Stimulated activated CD8-positive, alpha-beta memory T cell treated with anti-CD3 and anti-CD28 coated beads, Interleukin-7, amount 100 ng/mL, for 24 hours (primary cell): Measurements from ENCODE around the gene HOXD13.

Source experiments
- DNase-seq: peaks from one replicate; pipeline ENCODE4 v3.0.0-alpha.2; 2020; ENCODE audit warnings: low read depth

HOXD13 gene

DNA sequence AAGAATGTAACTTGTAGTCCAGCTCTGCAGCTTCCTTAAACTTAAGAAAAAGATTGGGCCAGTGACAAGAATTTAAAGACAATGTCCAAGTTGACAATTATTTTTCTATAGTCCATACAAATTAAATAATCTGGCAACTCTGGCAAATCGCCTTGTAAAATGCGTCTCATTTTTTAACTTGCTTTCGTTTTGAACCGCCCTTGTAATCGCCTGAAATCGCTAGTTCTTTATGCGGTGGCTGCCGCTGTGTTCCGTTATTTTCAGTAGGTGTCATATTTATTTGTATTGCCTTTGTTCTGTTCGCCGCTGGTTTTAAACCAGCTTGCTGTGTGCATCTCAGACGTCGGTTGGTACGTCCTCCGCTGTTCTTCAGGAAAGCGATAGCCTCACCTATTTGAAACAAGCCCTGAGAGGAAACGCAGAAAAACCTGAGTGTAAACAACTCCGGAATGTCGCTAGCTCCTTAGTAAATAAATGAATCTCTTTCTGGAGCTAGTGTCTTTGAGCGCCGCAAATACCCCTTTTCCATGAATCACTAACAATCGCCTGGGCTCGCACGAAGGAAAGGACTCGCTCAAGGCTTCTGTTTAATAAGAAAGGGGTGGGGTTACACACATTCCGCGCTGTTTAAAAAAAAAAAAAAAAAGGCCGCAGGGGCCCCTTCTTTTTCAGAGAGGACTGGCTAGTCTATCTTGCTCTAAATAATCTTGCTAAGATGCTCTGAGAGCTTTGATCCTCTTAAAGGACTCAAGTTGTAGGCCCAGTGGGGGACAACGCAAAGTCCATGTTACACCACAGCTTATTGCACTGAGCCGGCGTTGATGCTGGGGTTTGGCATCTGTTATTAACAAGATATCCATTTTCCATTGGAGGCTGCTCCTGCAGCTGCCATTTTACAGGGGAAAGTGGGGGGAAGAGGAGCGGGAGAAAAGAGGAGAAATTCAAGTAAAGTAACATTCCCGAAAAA is 40.0 kb downstream of the HOXD13 start:
- DNase-seq: no peak

DNA sequence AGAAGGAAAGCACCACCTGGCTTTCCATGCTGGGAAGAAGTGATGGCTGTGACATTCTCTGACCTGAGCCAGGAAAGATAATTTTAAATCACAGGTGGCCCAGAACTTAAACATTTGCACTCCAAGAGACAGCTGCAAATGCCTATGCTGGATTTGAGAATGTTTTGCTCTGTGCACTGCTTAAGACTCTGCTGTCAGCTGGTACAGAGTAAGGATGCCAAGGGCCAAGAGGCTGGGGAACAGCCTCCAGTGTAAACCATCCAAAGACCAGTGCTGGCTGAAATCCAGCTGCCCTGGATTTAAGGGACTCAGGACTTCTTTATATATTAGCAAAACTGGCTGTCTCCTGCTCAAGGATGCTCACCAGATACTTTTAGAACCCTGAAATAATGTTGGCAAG is 40.9 kb downstream of the HOXD13 start:
- no peak for DNase-seq

DNA sequence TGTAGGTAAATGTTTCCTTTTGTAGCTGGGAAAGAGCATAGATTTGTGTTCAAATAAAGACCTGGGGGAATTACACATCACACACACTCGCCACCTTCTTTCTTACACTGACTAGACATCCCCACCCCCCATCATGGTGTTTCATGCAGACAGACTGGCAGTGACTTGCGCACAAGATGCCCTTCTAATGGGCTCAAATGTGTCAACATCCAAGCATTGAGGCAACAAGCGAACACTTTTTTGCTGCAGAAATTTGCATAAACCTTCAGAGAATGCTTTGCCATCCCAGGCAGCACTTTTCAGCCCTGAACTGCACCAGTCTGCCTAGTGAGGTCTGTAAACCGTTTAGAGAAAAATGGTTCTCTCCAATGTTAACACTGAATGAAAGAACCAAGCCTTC is 41.5 kb downstream of the HOXD13 start:
- no peak for DNase-seq

GRCh38 chr2:176135035-176135440 is 42.5 kb downstream of the HOXD13 start:
- DNase-seq: no peak

- no peak for DNase-seq
These were observed 44.1 kb downstream of the HOXD13 start for GRCh38 chr2:176136374-176137251.

- DNase-seq: no peak
These were observed 44.7 kb downstream of the HOXD13 start for GRCh38 chr2:176137252-176137580.

GRCh38 chr2:176137906-176138305 is 45.4 kb downstream of the HOXD13 start:
- DNase-seq: no peak

DNA sequence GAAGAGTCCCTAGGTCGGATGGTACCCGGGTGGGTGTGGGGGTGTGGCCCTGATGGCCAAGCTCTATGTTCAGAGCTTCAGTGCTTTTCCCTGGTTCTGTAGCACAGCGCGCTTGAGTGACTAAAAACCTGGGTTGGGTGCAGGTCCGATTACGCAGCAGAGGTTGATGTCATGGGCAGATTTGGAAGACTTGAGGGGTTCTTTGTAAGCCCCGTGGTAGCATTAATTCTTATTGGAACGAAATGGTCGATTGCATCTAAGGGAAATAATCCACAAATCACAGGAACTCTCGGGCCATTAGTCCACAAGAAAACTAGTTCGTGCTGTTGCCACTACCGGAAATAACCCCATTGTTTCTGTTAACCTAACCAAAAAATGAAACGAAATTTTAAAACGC is 46.0 kb downstream of the HOXD13 start:
- no peak for DNase-seq

- no peak for DNase-seq
These were observed 46.6 kb downstream of the HOXD13 start for GRCh38 chr2:176138923-176139660.

- DNase-seq: no peak
These were observed 47.4 kb downstream of the HOXD13 start for GRCh38 chr2:176139661-176140512.

GRCh38 chr2:176140513-176141317 is 48.2 kb downstream of the HOXD13 start:
- DNase-seq: peak; percentile 42

- no peak for DNase-seq
These were observed 49.8 kb downstream of the HOXD13 start for GRCh38 chr2:176142281-176142680.
